Loucy (cell line): ENCODE results near the gene WDR31.

Experiments
- H2AFZ ChIP-seq: fragments of 200-600 bp; sonication (generic); 2 replicates; pipeline ENCODE4 v1.6.0; 2016; ENCODE audit warnings: antibody characterized with exemption, mild to moderate bottlenecking, low read length, moderate library complexity
- H3F3A ChIP-seq: fragments of 200-600 bp; 2 replicates; pipeline ENCODE4 v1.6.0; 2016; ENCODE audit warnings: antibody characterized with exemption, low read depth, mild to moderate bottlenecking
- H3K27me3 ChIP-seq: fragments of 200-600 bp; sonication (generic); 2 replicates; pipeline ENCODE4 v1.6.1; 2014; ENCODE audit warnings: low read length, mild to moderate bottlenecking; ENCODE audit not compliant: insufficient read depth, poor library complexity, severe bottlenecking
- H3K36me3 ChIP-seq: fragments of 200-600 bp; sonication (generic); 2 replicates; pipeline ENCODE4 v1.6.1; 2016; ENCODE audit warnings: low read length; ENCODE audit not compliant: insufficient read depth
- H3K4me1 ChIP-seq: fragments of 200-600 bp; sonication (generic); 2 replicates; pipeline ENCODE4 v1.5.1; 2014; ENCODE audit warnings: low read length, mild to moderate bottlenecking; ENCODE audit not compliant: insufficient read depth, poor library complexity, severe bottlenecking
- H3K4me2 ChIP-seq: fragments of 200-600 bp; sonication (generic); 2 replicates; pipeline ENCODE4 v1.6.0; 2014; ENCODE audit warnings: antibody characterized with exemption, low read length, low read depth, mild to moderate bottlenecking; ENCODE audit not compliant: poor library complexity, severe bottlenecking
- H3K4me3 ChIP-seq: fragments of 200-600 bp; sonication (generic); 2 replicates; pipeline ENCODE4 v1.5.1; 2014; ENCODE audit warnings: low read length, mild to moderate bottlenecking, mixed read lengths; ENCODE audit not compliant: poor library complexity, severe bottlenecking
- H3K79me2 ChIP-seq: fragments of 200-600 bp; sonication (generic); 2 replicates; pipeline ENCODE4 v1.6.1; 2014; ENCODE audit warnings: low read length; ENCODE audit not compliant: insufficient read depth
- H3K9ac ChIP-seq: fragments of 200-600 bp; sonication (generic); 2 replicates; pipeline ENCODE4 v1.6.0; 2014; ENCODE audit warnings: mild to moderate bottlenecking, low read depth, low read length, moderate library complexity; ENCODE audit not compliant: poor library complexity, severe bottlenecking
- H3K9me2 ChIP-seq: fragments of 200-600 bp; sonication (generic); replicated peaks from 2 replicates; pipeline ENCODE4 v1.6.1; 2016; ENCODE audit warnings: low read depth, low read length, mixed read lengths
- H3K9me3 ChIP-seq: fragments of 200-600 bp; sonication (generic); 2 replicates; pipeline ENCODE4 v1.6.1; 2014; ENCODE audit warnings: mild to moderate bottlenecking, antibody characterized with exemption, low read length, low read depth; ENCODE audit not compliant: insufficient read depth
- H4K20me1 ChIP-seq: fragments of 200-600 bp; sonication (generic); 2 replicates; pipeline ENCODE4 v1.6.0; 2014; ENCODE audit warnings: antibody characterized with exemption, low read length, mild to moderate bottlenecking; ENCODE audit not compliant: insufficient read depth, poor library complexity, severe bottlenecking
- CTCF ChIP-seq: fragments of 200-600 bp; sonication (generic); conservative IDR thresholded peaks from 2 replicates; pipeline ENCODE4 v1.5.1; 2014; ENCODE audit warnings: mild to moderate bottlenecking, antibody characterized with exemption, low read length
- EZH2phosphoT487 ChIP-seq: fragments of 200-600 bp; IDR thresholded peaks from 2 replicates; pipeline ENCODE4 v1.6.1; 2018; ENCODE audit warnings: antibody characterized with exemption, mild to moderate bottlenecking, moderate library complexity, borderline replicate concordance

The WDR31 gene

DNA sequence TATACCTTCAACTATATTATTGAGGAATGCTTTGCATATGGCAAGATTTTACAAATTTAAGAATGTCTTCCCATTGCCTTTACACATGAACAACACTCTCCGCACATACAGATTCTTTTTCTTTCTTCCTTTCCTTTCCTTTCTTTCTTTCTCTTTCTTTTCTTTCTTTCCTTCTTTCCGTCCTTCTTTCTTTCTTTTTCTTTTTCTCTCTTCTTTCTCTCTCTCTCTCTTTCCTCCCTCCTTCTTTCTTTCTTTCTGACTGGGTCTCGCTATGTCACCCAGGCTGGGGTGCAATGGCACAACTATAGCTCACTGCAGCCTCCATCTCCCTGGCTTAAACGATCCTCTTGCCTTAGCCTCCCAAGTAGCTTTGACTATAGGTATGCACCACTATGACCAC lies 13.8 kb downstream of the WDR31 start:
- Histone ChIP-seq H3K4me2 (no peak overlapping the region), H2AFZ (no peak overlapping the region), H3K4me1 (no peaks in the 10 kb centered on the region), H3K79me2 (no peaks in the 10 kb centered on the region), H4K20me1 (no peaks in the 10 kb centered on the region), H3K9me2 (no peaks in the 10 kb centered on the region), H3F3A (no peaks in the 10 kb centered on the region), H3K9ac (no peak overlapping the region), H3K9me3 (no peaks in the 10 kb centered on the region), H3K27me3 (no peaks in the 10 kb centered on the region), H3K4me3 (no peak overlapping the region), H3K36me3 (no peaks in the 10 kb centered on the region)
- no peak for TF ChIP-seq EZH2phosphoT487
- TF ChIP-seq CTCF = no peak

GRCh38 chr9:113322671-113323070 lies 17.4 kb downstream of the WDR31 start:
- Histone ChIP-seq H3K9me2 (no peaks in the 10 kb centered on the region), H3K4me2 (no peak overlapping the region), H3K27me3 (no peaks in the 10 kb centered on the region), H3F3A (no peaks in the 10 kb centered on the region), H3K9ac (no peak overlapping the region), H3K4me1 (no peaks in the 10 kb centered on the region), H3K9me3 (no peaks in the 10 kb centered on the region), H3K79me2 (no peaks in the 10 kb centered on the region), H2AFZ (no peak overlapping the region), H3K36me3 (no peaks in the 10 kb centered on the region), H4K20me1 (no peaks in the 10 kb centered on the region), H3K4me3 (no peak overlapping the region)
- no peak for TF ChIP-seq EZH2phosphoT487

- Histone ChIP-seq H3K36me3 (no peaks in the 10 kb centered on the region), H3K27me3 (no peaks in the 10 kb centered on the region), H3K9me3 (no peaks in the 10 kb centered on the region), H3K9me2 (no peaks in the 10 kb centered on the region), H2AFZ (no peak overlapping the region), H3K9ac (no peak overlapping the region), H3F3A (no peaks in the 10 kb centered on the region), H4K20me1 (no peaks in the 10 kb centered on the region), H3K79me2 (no peaks in the 10 kb centered on the region), H3K4me1 (no peaks in the 10 kb centered on the region), H3K4me2 (no peak overlapping the region), H3K4me3 (no peak overlapping the region)
- no peak for TF ChIP-seq EZH2phosphoT487
- TF ChIP-seq CTCF = no peak
Observed at GRCh38 chr9:113320051-113320450, 20.0 kb downstream of the WDR31 start.

- Histone ChIP-seq H3K4me3 (no peak overlapping the region), H3K9me2 (no peaks in the 10 kb centered on the region), H3F3A (no peaks in the 10 kb centered on the region), H3K36me3 (no peaks in the 10 kb centered on the region), H4K20me1 (no peaks in the 10 kb centered on the region), H2AFZ (no peak overlapping the region), H3K9ac (no peak overlapping the region), H3K79me2 (no peaks in the 10 kb centered on the region), H3K9me3 (no peaks in the 10 kb centered on the region), H3K27me3 (no peaks in the 10 kb centered on the region), H3K4me1 (no peaks in the 10 kb centered on the region), H3K4me2 (no peak overlapping the region)
- TF ChIP-seq EZH2phosphoT487 = no peak
- TF ChIP-seq CTCF = no peak
Observed at GRCh38 chr9:113319054-113319453, 21.0 kb downstream of the WDR31 start.
